Neuronal stem cell (in vitro differentiated cells): ENCODE data around the gene FOXF2.
"Not testable (repeated sequence)": the region's sequence is repeated elsewhere in the genome, so short reads cannot be mapped to it uniquely, and the experiment has no call there.

ENCODE experiments used
- DNase-seq: peaks from one replicate; pipeline ENCODE4 v3.0.0-alpha.2; 2013; ENCODE audit warnings: low spot score
- H2AFZ ChIP-seq: one replicate; pipeline ENCODE4 v1.6.1; 2013; ENCODE audit warnings: mild to moderate bottlenecking, low read length, inconsistent platforms
- H2AK5ac ChIP-seq: 2 replicates; pipeline ENCODE4 v1.6.1; 2013; ENCODE audit warnings: low read depth, mild to moderate bottlenecking, inconsistent platforms, low read length, moderate library complexity, mixed read lengths
- H2BK120ac ChIP-seq: 2 replicates; pipeline ENCODE4 v1.6.1; 2013; ENCODE audit warnings: low read depth, mild to moderate bottlenecking, inconsistent platforms, low read length, moderate library complexity, mixed read lengths
- H2BK12ac ChIP-seq: one replicate; pipeline ENCODE4 v1.6.1; 2013; ENCODE audit warnings: low read length, inconsistent platforms
- H2BK15ac ChIP-seq: 2 replicates; pipeline ENCODE4 v1.6.1; 2013; ENCODE audit warnings: mild to moderate bottlenecking, low read length, inconsistent platforms, mixed read lengths
- H2BK5ac ChIP-seq: one replicate; pipeline ENCODE4 v1.6.1; 2013; ENCODE audit warnings: inconsistent platforms, mild to moderate bottlenecking, low read length, moderate library complexity
- H3K14ac ChIP-seq: one replicate; pipeline ENCODE4 v1.6.1; 2013; ENCODE audit warnings: low read length, inconsistent platforms
- H3K18ac ChIP-seq: 2 replicates; pipeline ENCODE4 v1.6.1; 2013; ENCODE audit warnings: low read length, inconsistent platforms
- H3K23ac ChIP-seq: 2 replicates; pipeline ENCODE4 v1.6.1; 2013; ENCODE audit warnings: low read depth, mild to moderate bottlenecking, mixed read lengths, low read length, inconsistent platforms; ENCODE audit not compliant: poor library complexity
- H3K27ac ChIP-seq: replicated peaks from 3 replicates; pipeline ENCODE4 v1.5.1; 2013; ENCODE audit warnings: low read length, inconsistent platforms
- H3K27me3 ChIP-seq, 3 experiments: 2 replicates each; pipeline ENCODE4 v1.6.1; 2013; ENCODE audit warnings: low read length in 3 of 3, mild to moderate bottlenecking in 2 of 3, inconsistent platforms in 1 of 3, low read depth in 1 of 3, mixed read lengths in 1 of 3, moderate library complexity in 1 of 3; ENCODE audit not compliant: control insufficient read depth in 3 of 3, insufficient read depth in 3 of 3
- H3K36me3 ChIP-seq, 2 donors: replicated peaks in 1 of 2; 2 replicates each; pipeline ENCODE4 v1.6.1; 2013; ENCODE audit warnings: low read length in 2 of 2; ENCODE audit not compliant: control insufficient read depth in 2 of 2, insufficient read depth in 2 of 2
- H3K4ac ChIP-seq: 2 replicates; pipeline ENCODE4 v1.6.1; 2013; ENCODE audit warnings: inconsistent platforms, mild to moderate bottlenecking, low read length, moderate library complexity
- H3K4me1 ChIP-seq, 2 donors: 1 replicate in 1 of 2; 2 replicates in 1 of 2; pipeline ENCODE4 v1.6.1; 2013; ENCODE audit warnings: low read length in 2 of 2, low read depth in 1 of 2; ENCODE audit not compliant: control insufficient read depth in 2 of 2, insufficient read depth in 1 of 2
- H3K4me2 ChIP-seq: one replicate; pipeline ENCODE4 v1.6.1; 2013; ENCODE audit warnings: mild to moderate bottlenecking, low read length, inconsistent platforms; ENCODE audit not compliant: insufficient read depth, poor library complexity, severe bottlenecking
- H3K4me3 ChIP-seq, 2 donors: 2 replicates each; pipeline ENCODE4 v1.5.1; 2013; ENCODE audit warnings: low read length in 2 of 2, mild to moderate bottlenecking in 2 of 2, inconsistent platforms in 1 of 2, moderate library complexity in 1 of 2
- H3K79me1 ChIP-seq: one replicate; pipeline ENCODE4 v1.6.1; 2013; ENCODE audit warnings: low read depth, mild to moderate bottlenecking, inconsistent platforms, low read length, moderate library complexity
- H3K9ac ChIP-seq: one replicate; pipeline ENCODE4 v1.6.1; 2013; ENCODE audit warnings: mild to moderate bottlenecking, low read depth, low read length, inconsistent platforms; ENCODE audit not compliant: poor library complexity
- H3K9me3 ChIP-seq, 2 donors: replicated peaks in 1 of 2; 2 replicates each; pipeline versions ENCODE3 to v1.6.1; 2013; ENCODE audit warnings: low read length in 2 of 2, mild to moderate bottlenecking in 2 of 2, inconsistent platforms in 1 of 2, low read depth in 1 of 2, mixed read lengths in 1 of 2, moderate library complexity in 1 of 2; ENCODE audit not compliant: control insufficient read depth in 2 of 2, insufficient read depth in 1 of 2
- H4K8ac ChIP-seq: one replicate; pipeline ENCODE4 v1.6.1; 2013; ENCODE audit warnings: low read depth, mild to moderate bottlenecking, inconsistent platforms, low read length, moderate library complexity
- H4K91ac ChIP-seq: one replicate; pipeline ENCODE4 v1.6.1; 2013; ENCODE audit warnings: low read length, low read depth, mild to moderate bottlenecking, inconsistent platforms; ENCODE audit not compliant: poor library complexity
- WGBS, 2 donors: extraction: QIAGEN DNeasy Blood & Tissue Kit; methylation state at CpG; one replicate each; pipeline ENCODE4 v1.1.7; 2013; ENCODE audit warnings: missing lambda C conversion rate in 2 of 2, mixed read lengths in 1 of 2; ENCODE audit not compliant: insufficient read length in 2 of 2, insufficient replicate concordance in 1 of 2; ENCODE audit errors: extremely low coverage in 2 of 2; 5-methylcytosine and 5-hydroxymethylcytosine counted together

The FOXF2 gene

DNA sequence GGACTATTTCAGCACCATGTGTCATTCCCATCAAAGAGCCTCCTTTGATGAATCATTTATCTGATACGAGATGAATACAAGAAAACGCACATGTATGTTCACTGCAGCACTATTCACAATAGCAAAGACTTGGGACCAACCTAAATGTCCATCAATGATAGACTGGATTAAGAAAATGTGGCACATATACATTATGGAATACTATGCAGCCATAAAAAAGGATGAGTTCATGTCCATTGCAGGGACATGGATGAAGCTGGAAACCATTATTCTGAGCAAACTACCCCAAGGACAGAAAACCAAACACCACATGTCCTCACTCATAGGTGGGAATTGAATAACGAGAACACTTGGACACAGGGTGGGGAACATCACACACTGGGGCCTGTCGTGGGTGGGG is 27.7 kb upstream of the FOXF2 start:
- not testable (repeated sequence) for H2BK15ac ChIP-seq, H3K4me1 ChIP-seq, H3K27ac ChIP-seq, H3K9ac ChIP-seq, H3K4me3 ChIP-seq, H3K4ac ChIP-seq, H3K4me2 ChIP-seq, H3K36me3 ChIP-seq, H3K27me3 ChIP-seq, H3K79me1 ChIP-seq, H2AK5ac ChIP-seq, H3K23ac ChIP-seq, DNase-seq, H2AFZ ChIP-seq, H4K8ac ChIP-seq, H2BK5ac ChIP-seq, H3K9me3 ChIP-seq, H2BK120ac ChIP-seq, H2BK12ac ChIP-seq, H3K14ac ChIP-seq, H4K91ac ChIP-seq, H3K18ac ChIP-seq
- no CpG with 5 or more reads among the region's 4 CpGs for WGBS, 2 donors

DNA sequence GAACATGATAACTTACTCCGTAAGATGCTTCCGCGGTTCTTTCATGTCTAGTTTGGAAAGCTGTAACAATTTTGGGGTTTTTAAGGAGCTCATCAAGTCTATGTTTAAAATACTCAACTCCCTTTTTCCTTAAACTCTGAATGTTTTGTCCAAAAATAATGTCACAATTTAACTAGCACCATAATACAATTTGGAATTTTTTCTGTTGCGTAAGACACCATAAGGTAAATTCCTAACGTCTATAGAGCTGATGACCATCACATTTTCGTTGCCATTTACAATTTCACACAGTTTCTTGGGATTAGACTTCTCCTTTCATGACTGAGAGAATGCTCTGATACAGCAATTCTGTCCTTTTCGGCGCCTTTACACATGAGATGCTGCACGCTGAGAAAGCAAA is 26.7 kb upstream of the FOXF2 start:
- H2AFZ ChIP-seq = no peak overlapping the region
- H2AK5ac ChIP-seq = no peak overlapping the region
- H3K9ac ChIP-seq = no peak overlapping the region
- no peaks in the 10 kb centered on the region for H3K9me3 ChIP-seq
- no peak for DNase-seq
- H3K27me3 ChIP-seq = peaks cover 0 to 8% (median 0%) of the 10 kb centered on the region in 3 experiments
- H2BK12ac ChIP-seq = no peak overlapping the region
- H2BK15ac ChIP-seq = no peak overlapping the region
- H3K14ac ChIP-seq = no peak overlapping the region
- WGBS, 2 donors = no CpG with 5 or more reads among the region's 9 CpGs
- no peak overlapping the region for H3K4me3 ChIP-seq
- no peak overlapping the region for H3K18ac ChIP-seq
- no peak overlapping the region for H3K4ac ChIP-seq
- H2BK120ac ChIP-seq = no peak overlapping the region
- no peak overlapping the region for H4K8ac ChIP-seq
- H3K4me1 ChIP-seq = no peaks in the 10 kb centered on the region
- H3K36me3 ChIP-seq = no peaks in the 10 kb centered on the region
- H4K91ac ChIP-seq = no peak overlapping the region
- H3K79me1 ChIP-seq = no peaks in the 10 kb centered on the region
- no peak overlapping the region for H3K23ac ChIP-seq
- no peak overlapping the region for H3K4me2 ChIP-seq
- H2BK5ac ChIP-seq = no peak overlapping the region
- H3K27ac ChIP-seq = no peak overlapping the region

DNA sequence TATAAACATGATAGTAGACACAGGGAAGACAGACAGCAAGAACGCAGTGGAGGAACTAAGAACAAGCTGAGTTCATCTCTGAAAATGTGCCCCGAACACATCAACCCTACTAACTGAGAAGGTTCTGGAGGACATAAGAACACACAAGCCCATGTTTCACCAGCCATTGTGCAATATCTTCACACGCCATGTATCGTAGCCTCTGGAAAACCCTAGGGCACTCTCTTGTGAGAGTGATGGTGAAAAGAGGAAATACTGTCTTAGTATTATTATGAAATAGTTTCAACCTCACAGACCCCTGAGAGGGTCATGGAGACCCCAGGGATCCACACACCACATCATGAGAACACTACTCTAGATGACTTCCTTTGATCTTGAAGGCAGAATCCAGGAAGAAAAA is 26.1 kb upstream of the FOXF2 start:
- no peak overlapping the region for H4K91ac ChIP-seq
- no peak overlapping the region for H2BK5ac ChIP-seq
- H3K4me1 ChIP-seq = no peaks in the 10 kb centered on the region
- H3K79me1 ChIP-seq = no peaks in the 10 kb centered on the region
- no peak overlapping the region for H4K8ac ChIP-seq
- no peak overlapping the region for H3K4me2 ChIP-seq
- H3K14ac ChIP-seq = no peak overlapping the region
- H3K27ac ChIP-seq = no peak overlapping the region
- DNase-seq = no peak
- H3K4me3 ChIP-seq = no peak overlapping the region
- H2BK12ac ChIP-seq = no peak overlapping the region
- no peak overlapping the region for H2AK5ac ChIP-seq
- H3K9me3 ChIP-seq = no peaks in the 10 kb centered on the region
- no peak overlapping the region for H3K18ac ChIP-seq
- H2BK120ac ChIP-seq = no peak overlapping the region
- no peak overlapping the region for H3K9ac ChIP-seq
- H3K4ac ChIP-seq = no peak overlapping the region
- H2BK15ac ChIP-seq = no peak overlapping the region
- no peaks in the 10 kb centered on the region for H3K36me3 ChIP-seq
- no CpG with 5 or more reads among the region's 4 CpGs for WGBS, 2 donors
- no peak overlapping the region for H3K23ac ChIP-seq
- H2AFZ ChIP-seq = no peak overlapping the region
- peaks cover 0 to 9% (median 0%) of the 10 kb centered on the region in 3 experiments for H3K27me3 ChIP-seq

DNA sequence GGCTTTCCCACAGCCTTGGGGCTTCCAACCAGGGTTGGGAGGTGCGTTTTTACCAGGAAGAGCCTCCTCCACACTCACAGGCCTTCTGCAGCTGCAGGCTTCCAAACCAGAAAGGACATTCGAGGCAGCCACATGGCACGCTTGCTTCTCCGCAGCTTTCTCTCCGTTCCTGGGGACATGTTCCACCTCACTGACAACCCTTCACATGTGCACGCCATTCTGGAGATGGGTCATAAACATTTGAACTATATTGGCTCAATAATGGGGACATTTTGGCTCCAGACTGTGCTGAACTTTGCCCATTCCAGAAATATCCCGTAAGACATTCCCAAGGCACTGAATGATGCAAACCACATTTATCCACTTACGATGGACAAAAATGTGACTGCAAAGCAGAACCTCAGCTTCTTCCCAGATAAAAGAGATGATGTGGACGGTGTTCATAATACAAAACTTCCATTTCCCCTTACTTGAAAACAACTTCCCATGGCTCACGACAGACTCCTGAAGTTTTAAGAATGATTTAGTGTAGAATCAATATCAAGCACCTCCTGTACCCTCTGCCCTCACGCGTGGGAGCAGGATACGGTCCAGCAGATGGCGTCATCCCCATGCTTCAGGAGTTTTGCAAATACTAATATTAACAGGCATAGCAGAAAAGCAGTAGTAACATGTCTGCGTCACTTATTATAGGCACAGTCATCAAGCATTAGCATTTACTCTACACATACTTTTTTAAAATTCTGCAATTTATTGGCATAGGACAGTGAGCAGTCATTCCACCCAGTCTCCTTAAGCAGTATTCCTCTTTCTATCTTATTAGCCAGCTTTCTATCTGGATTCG is 25.4 kb upstream of the FOXF2 start:
- H2AK5ac ChIP-seq = no peak overlapping the region
- H2BK120ac ChIP-seq = no peak overlapping the region
- H3K18ac ChIP-seq = no peak overlapping the region
- no peak overlapping the region for H3K4me3 ChIP-seq
- WGBS, 2 donors = no CpG with 5 or more reads among the region's 16 CpGs
- H3K4me1 ChIP-seq = no peaks in the 10 kb centered on the region
- H3K9ac ChIP-seq = no peak overlapping the region
- no peak overlapping the region for H2BK12ac ChIP-seq
- no peaks in the 10 kb centered on the region for H3K9me3 ChIP-seq
- no peak overlapping the region for H3K4ac ChIP-seq
- H2BK15ac ChIP-seq = no peak overlapping the region
- no peaks in the 10 kb centered on the region for H3K79me1 ChIP-seq
- H3K23ac ChIP-seq = no peak overlapping the region
- no peaks in the 10 kb centered on the region for H3K36me3 ChIP-seq
- no peak overlapping the region for H3K4me2 ChIP-seq
- peaks cover 0 to 9% (median 0%) of the 10 kb centered on the region in 3 experiments for H3K27me3 ChIP-seq
- H3K27ac ChIP-seq = no peak overlapping the region
- no peak overlapping the region for H2AFZ ChIP-seq
- no peak overlapping the region for H4K8ac ChIP-seq
- no peak overlapping the region for H2BK5ac ChIP-seq
- H3K14ac ChIP-seq = no peak overlapping the region
- H4K91ac ChIP-seq = no peak overlapping the region
- no peak for DNase-seq
